ENCODE measurements around the gene SCARB2. TPM values are rescaled to one million over a fixed set of nuclear protein-coding genes. Genes with fewer than 3 reads are reported as not detected.

SCARB2 gene
- total and polyA plus RNA-seq, 8 donors = 36.8 to 123 (median 72.4) TPM

DNA sequence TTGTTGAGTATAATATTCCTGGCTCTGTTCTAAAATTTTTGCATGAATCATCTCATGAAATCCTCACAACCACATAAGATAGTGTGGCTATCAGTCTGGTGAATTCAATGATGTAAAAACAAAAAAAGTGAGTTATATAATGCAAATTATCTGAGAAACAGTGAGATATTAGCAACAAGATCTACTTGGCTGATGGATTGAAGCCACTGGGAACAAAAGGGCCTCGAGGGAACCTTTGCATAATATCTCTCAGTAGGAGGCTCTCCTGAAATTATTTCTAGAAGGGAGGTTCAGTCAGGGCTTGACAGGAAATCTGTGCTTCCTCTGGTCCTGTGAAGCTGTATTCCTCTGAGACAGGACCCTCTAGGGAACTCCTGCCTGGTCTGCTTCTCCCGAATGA lies 35.3 kb downstream of the SCARB2 start:
- TF ChIP-seq CTCF (IDR thresholded peaks at IDR 0.05) = no peak
- Histone ChIP-seq H3K36me3 (peaks cover 0 to 25% (median 4%) of the 10 kb centered on the region in 3 donors), H3K4me1 (peaks cover 0 to 3% (median 0%) of the 10 kb centered on the region in 3 donors), H3K27ac (no peak overlapping the region), H3K27me3 (no peaks in the 10 kb centered on the region), H3K9me3 (no peaks in the 10 kb centered on the region), H3K4me3 (no peak overlapping the region)
- DNase-seq = no peak
- intact Hi-C loops (cut with DNase I) = loop anchor here in 1 of 3 donors (10.0 kb wide), 1 partner anchor 317 kb away; no protein-coding TSS in a partner anchor
- ATAC-seq = no peak
- FAIRE-seq = no peak
- 63 to 64% methylated on average over 2 of the region's 2 CpGs for WGBS, 2 donors

- intact Hi-C loops (cut with DNase I) = loop anchor here in 1 of 3 donors (10.0 kb wide), 1 partner anchor 317 kb away; no protein-coding TSS in a partner anchor
Observed at GRCh38 chr4:76177709-76178108, 35.9 kb downstream of the SCARB2 start.

DNA sequence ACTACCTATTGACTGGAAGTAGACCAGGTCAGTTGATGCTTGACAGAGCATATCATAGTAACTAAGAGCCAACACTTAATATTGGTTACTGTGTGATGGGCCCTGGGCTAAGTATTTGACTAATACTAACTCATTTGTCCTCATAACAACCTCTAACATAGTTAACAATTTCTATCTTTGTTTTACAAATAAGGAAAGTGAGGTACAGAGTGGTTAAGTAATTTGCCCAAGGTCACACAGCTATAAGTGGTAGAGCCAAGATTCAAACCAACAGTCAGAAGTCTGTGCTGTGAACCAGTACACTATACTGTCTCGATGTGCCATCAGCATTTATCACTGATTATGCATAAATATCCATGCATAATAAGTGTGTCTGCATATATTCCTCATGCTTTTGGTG lies 38.3 kb downstream of the SCARB2 start:
- H3K4me3 ChIP-seq = no peak overlapping the region
- no peak overlapping the region for H3K27ac ChIP-seq
- no peak for FAIRE-seq
- no peaks in the 10 kb centered on the region for H3K9me3 ChIP-seq
- 91 to 97% methylated on average over 1 of the region's 1 CpG for whole genome bisulfite sequencing, 2 donors
- H3K27me3 ChIP-seq = no peaks in the 10 kb centered on the region
- peaks cover 0 to 34% (median 4%) of the 10 kb centered on the region in 3 donors for H3K36me3 ChIP-seq
- no peak for ATAC-seq
- no peak for TF ChIP-seq CTCF (IDR thresholded peaks at IDR 0.05)
- intact Hi-C loops (cut with DNase I) = loop anchor here in 1 of 3 donors (10.0 kb wide), 1 partner anchor 319 kb away; no protein-coding TSS in a partner anchor
- no peak for DNase-seq
- peaks cover 0 to 3% (median 0%) of the 10 kb centered on the region in 3 donors for H3K4me1 ChIP-seq

More at GRCh38 chr4:76177709-76178108, 35.9 kb downstream of the SCARB2 start:
- DNase-seq (no peak), ATAC-seq (no peak), FAIRE-seq (no peak)
- TF ChIP-seq CTCF (IDR thresholded peaks at IDR 0.05) = no peak
- H3K36me3 ChIP-seq = peaks cover 0 to 31% (median 4%) of the 10 kb centered on the region in 3 donors
- no peaks in the 10 kb centered on the region for H3K27me3 ChIP-seq
- H3K4me3 ChIP-seq = no peak overlapping the region
- H3K9me3 ChIP-seq = no peaks in the 10 kb centered on the region
- no peak overlapping the region for H3K27ac ChIP-seq
- H3K4me1 ChIP-seq = peaks cover 0 to 3% (median 0%) of the 10 kb centered on the region in 3 donors

DNA sequence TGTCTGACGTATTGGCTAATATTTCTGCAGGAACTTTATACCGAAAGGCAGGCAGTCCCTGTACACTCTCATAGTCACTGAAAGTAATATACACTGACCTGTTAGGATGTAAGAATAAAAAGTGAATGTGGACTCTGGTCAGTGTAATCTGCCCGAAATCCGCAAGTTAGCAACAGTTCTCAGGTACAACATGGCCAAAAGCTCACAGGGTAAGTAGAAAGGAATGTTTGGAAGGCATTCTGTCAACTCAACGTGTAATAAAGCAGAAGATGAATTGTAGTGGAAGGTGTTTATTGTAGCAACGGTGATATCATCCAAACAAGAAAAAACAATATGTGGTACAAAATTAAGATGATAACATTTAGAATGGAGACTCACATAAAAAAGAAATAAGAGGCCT lies 39.4 kb downstream of the SCARB2 start:
- intact Hi-C loops (cut with DNase I) = loop anchor here in 1 of 3 donors (10.0 kb wide), 1 partner anchor 321 kb away; no protein-coding TSS in a partner anchor
- Histone ChIP-seq H3K9me3 (no peaks in the 10 kb centered on the region), H3K4me1 (no peaks in the 10 kb centered on the region), H3K36me3 (peaks cover 0 to 38% (median 4%) of the 10 kb centered on the region in 3 donors), H3K27me3 (no peaks in the 10 kb centered on the region), H3K27ac (peak overlapping the region in 1 of 4 donors; percentile 5), H3K4me3 (no peak overlapping the region)
- FAIRE-seq (no peak), ATAC-seq (peak in 2 of 4 donors; percentile 54 to 80), DNase-seq (no peak)
- 62 to 70% methylated on average over 6 of the region's 6 CpGs for WGBS, 2 donors
- no peak for TF ChIP-seq CTCF (IDR thresholded peaks at IDR 0.05)

DNA sequence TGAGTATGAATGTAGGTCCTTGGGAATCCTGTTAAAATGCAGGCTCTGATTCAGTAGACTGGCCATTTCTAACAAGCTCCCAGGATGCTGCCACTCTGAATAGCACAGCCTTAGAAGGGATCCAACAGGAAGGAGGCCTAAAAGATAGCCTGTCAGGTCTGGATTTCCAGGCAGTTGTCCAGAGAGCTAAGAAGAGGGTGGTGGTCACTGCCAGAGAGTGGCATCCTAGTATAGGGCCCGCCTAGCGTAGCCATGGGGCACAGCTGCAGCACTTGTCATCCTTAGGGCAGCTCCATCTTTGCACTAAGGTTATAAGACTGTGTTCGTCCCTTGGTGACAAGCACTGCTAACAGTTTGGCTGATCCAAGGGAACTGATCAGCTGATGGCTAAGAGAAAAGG lies 44.9 kb downstream of the SCARB2 start:
- Histone ChIP-seq H3K4me3 (no peak overlapping the region), H3K9me3 (no peaks in the 10 kb centered on the region), H3K27me3 (no peaks in the 10 kb centered on the region), H3K36me3 (peaks cover 2 to 54% (median 4%) of the 10 kb centered on the region in 3 donors), H3K4me1 (no peaks in the 10 kb centered on the region), H3K27ac (no peak overlapping the region)
- no peak for TF ChIP-seq CTCF (IDR thresholded peaks at IDR 0.05)
- 97 to 100% methylated on average over 3 of the region's 3 CpGs for WGBS, 2 donors
- intact Hi-C loops (cut with DNase I) = no loop called here
- FAIRE-seq (no peak), DNase-seq (no peak), ATAC-seq (no peak)
